Activated T-cell treated with anti-CD3 and anti-CD28 coated beads for 48 hours (primary cell): Measurements from ENCODE around the gene PROP1.
A peak's percentile ranks its signal among the peaks of the same experiment; 100 is the strongest.
"Not testable (repeated sequence)": the region's sequence is repeated elsewhere in the genome, so short reads cannot be mapped to it uniquely, and the experiment has no call there.

ENCODE experiments used
- DNase-seq: peaks from one replicate; pipeline ENCODE4 v3.0.0-alpha.2; 2020; ENCODE audit warnings: low read depth

The PROP1 gene

GRCh38 chr5:177995691-177996595, at the start of gene PROP1:
Gene PROP1, minus strand, starts transcription at chr5:177996242. Its CDS starts 309 bp downstream, at chr5:177995933.
- no peak for DNase-seq

GRCh38 chr5:178019379-178020030, 23.5 kb upstream of the PROP1 start:
- DNase-seq: not testable (repeated sequence)

DNA sequence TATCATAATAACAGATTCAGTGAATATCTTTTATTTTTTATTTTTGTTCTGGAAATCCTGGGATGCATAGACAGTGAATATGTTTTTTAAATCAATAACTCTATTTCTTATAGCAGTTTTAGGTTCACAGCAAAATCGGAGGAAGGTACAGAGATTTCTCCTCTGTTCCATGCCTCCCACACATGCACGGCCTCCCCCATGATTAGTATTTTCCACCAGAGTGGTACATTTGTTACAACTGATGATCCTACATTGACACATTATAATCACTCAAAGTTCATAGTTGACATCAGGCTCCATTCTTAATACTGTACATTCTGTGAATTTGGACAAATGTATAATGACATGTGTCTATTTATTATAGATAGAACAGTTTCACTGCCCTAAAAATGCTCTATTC, 16.7 kb upstream of the PROP1 start:
- not testable (repeated sequence) for DNase-seq

DNA sequence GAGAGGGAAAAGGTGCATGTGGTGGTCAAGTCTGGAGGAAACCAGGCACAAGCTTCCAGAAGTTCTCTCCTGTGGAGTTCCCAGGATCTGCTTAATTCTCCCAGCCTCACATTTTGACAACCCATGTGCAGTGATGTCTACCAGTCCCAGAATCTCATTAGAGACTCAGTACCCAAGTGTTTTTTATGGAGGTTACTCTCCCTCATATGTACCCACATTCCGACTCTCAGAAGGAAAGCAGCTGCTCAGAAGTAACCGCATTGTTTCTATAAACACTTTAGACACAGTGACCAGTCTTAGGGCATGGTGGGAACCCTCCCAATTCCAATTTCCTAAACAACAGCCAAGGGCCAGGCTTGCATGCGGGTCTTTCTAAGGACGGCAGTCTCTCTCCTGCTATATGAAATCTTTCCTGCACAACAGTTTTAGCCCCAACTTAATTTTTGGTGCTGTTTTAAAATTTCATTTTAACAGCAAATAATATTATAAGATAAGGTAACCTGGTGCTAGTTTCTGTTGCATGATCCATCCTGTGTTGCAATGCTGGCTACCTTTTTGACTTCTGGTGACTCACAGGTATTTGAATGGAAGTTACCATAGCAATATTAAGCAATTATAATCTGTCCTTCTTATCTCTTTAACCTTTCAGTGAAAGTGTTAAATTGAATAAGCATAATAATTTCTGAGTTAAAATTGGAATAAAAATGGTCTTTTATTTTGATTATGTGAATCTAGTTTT, 15.9 kb upstream of the PROP1 start:
- DNase-seq: not testable (repeated sequence)

- not testable (repeated sequence) for DNase-seq
Measured at GRCh38 chr5:178007272-178007671, 11.2 kb upstream of the PROP1 start.

GRCh38 chr5:178006536-178007231, 10.6 kb upstream of the PROP1 start:
- DNase-seq: peak; percentile 68

DNA sequence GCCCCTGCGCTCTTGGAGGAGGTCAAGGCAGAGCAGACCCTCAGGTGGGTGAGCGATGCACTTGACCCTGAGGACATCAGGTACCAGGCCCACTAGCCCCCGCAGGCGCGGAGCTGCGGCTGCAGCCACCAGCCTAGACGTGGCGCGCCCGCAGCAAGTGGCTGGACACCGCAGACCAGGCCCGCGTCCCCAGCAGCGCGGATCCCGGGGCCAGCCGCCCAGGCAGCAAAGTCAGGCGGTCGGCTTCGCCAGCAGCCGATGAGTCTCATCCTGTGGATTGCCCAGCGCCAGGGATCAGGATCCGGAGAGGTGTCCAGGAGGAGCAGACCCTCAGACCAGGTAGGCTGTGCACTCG, 10.1 kb upstream of the PROP1 start:
- DNase-seq: not testable (repeated sequence)

DNA sequence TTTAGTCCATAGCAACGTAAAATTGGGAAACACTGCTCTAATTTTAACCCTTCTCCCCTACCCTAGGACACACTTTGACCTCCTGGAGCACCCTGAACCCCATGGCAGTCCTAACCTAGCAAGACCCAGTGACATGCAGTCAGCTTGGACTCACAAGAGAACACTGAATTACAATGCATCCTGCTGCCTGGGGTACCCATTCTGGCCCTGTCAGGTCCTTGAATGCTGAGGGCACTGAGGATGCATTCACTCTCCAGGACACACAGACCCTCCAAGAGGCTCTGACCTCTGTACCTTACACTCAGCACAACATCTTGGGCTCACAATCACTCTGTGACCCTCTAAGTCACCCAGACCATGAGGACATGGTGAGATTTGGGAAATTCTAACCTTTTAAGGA, 1.8 kb upstream of the PROP1 start:
- no peak for DNase-seq

DNA sequence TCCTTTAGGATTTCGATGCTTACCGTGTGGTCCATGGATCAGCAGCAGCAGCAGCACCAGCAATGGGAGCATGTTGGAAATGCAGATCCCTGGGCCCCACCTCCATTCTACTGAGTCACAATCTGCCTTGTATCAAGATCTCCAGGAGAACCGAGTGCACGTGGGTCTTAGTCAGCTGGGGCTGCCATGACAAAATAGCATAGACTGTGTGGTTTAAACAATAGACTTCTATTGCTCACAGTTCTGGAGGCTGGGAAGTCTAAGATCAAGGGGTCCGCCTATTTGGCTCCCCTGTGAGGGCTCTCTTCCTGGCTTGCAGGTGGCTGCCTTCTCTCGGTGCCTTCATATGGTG, 1.3 kb upstream of the PROP1 start:
- no peak for DNase-seq

- DNase-seq: no peak
Measured at GRCh38 chr5:177996660-177997318, 747 bp upstream of the PROP1 start.

- no peak for DNase-seq
Measured at GRCh38 chr5:177994561-177995190, 1.4 kb downstream of the PROP1 start.

DNA sequence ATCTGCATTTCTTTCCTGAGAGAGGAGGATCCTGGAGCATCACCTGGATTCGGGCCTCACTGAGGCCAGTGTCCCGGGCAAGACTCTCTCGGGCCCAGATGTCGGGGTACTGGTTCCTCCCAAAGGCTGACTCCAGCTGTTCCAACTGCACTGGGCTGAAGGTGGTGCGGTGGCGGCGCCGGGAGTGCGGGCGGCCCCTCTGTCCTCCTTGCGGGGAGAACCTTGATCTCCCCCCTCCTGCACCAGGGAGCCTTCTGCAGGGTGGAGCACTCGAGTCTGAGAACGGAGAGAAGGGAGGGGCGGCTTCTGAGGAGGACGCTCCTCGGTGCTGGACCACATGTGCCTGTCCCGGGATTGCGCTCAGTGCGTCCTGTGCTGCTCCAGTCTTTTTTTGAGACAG, 2.0 kb downstream of the PROP1 start:
- no peak for DNase-seq

- DNase-seq: no peak
Measured at GRCh38 chr5:177992466-177992865, 3.6 kb downstream of the PROP1 start.

DNA sequence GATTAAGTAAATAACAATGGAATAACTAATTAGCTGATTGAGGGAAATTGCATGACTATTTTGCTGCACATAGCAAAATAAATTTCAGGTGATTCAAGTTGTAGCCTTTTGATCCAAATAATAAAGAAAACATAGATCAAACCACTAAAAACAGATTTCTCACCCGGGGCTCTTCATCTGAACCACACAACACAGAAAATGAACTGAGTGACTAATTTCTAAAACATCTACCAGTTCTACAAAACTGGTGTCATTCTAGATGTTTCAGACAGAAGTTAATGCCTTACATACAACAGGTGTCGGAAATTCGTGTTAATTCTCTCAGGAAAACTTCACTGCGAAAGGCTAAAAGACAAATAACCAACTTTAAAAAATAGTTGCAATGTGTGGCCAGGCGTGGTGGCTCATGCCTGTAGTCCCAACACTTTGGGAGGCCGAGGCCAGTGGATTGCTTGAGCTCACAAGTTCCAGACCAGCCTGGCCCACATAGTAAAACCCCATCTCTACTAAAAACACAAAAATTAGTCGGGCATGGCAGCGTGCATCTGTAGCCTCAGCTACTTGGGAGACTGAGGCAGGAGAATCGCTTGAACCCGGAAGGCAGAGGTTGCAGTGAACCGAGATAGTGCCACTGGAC, 6.9 kb downstream of the PROP1 start:
- DNase-seq: no peak

DNA sequence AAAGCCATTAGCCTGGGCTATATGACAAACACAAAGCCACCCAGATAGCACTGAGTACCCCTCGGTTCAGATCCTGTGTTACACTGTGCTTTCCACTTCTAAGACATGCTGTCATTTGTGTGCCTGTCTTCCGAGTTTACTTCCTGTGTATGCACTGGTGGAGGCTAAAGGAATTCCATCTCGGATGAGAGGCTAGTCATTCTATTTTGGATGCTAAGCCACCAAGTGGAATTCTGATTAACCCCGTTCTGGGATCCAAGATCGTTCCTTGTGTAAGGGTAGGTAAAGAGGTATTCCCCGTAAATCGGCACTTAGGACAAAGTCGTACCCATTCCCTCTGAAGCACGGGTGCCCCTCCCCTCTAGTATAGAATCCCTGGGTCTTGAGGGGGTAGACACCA, 8.7 kb downstream of the PROP1 start:
- no peak for DNase-seq

GRCh38 chr5:177985430-177986040, 10.5 kb downstream of the PROP1 start:
- no peak for DNase-seq

DNA sequence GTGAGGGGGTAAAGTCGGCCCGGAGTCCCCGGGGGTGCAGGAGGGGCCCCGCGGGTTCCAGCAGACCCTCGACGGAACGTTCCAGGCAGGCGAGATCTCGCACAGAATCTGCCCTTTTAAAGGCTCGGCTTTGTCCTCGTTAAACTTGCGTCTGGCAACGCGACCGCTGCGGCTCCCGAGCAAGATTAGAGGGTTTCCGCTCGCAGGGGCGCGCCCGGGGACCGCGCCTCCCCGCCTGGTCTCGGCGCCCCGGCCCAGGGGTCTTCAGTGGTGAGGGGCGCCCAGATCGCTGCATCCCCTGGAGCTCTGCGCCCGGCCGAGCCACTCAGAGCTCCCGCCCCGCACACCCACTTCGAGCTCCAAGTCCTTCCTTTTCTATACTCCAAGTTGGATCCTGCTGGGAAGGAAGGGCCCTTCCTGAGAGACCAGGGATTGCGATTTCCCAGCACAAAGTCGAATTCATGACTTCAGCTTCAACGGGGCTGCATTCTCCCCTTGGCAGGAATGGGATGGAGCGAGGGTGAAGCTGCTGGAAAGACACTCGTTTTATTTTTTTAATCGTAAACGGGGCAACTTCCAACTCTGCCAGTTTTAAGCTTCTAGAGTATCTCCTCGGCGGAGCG, 11.3 kb downstream of the PROP1 start:
- no peak for DNase-seq

GRCh38 chr5:177983763-177984583, 12.1 kb downstream of the PROP1 start:
- DNase-seq: no peak

- no peak for DNase-seq
Measured at GRCh38 chr5:177982956-177983355, 13.1 kb downstream of the PROP1 start.
